Adrenal gland (tissue), 5 donors: Measurements from ENCODE around the gene NOVA1.

Experiments
- CTCF ChIP-seq, 6 experiments: fragments of 450-650 bp in 4 of 6; fragments of 200-600 bp in 2 of 6; sonication (generic) in 1 of 6; IDR thresholded peaks; 1 replicate in 5 of 6; 2 replicates in 1 of 6; pipeline versions ENCODE4 v1.5.1 to v1.8.0; 2016 to 2021; ENCODE audit warnings: antibody characterized with exemption in 6 of 6, mild to moderate bottlenecking in 2 of 6, moderate library complexity in 1 of 6
- POLR2A ChIP-seq, 2 donors: fragments of 450-650 bp; IDR thresholded peaks; one replicate each; pipeline ENCODE4 v1.6.1; 2017; ENCODE audit warnings: antibody characterized with exemption in 2 of 2, mild to moderate bottlenecking in 2 of 2, moderate library complexity in 1 of 2
- donor health status: DM: no; HTN: no; CAD: no.

- TF ChIP-seq CTCF (IDR thresholded peaks at IDR 0.05) (no peak), POLR2A (IDR thresholded peaks at IDR 0.05) (no peak)
Observed at GRCh38 chr14:26415618-26416123, 182.2 kb downstream of the NOVA1 start.
